ENCODE results near the gene CCNJL. TPM values are rescaled to one million over a fixed set of nuclear protein-coding genes. Genes with fewer than 3 reads are reported as not detected.
A peak's percentile ranks its signal among the peaks of the same experiment; 100 is the strongest.

CCNJL gene
- polyA plus RNA-seq, 1 donor (not counting 4 experiments of a cell fraction or from before 2014, with no cell fraction given): 1.6 TPM

GRCh38 chr5:160311491-160312133 lies 752 bp downstream of the CCNJL start:
- H3K9ac ChIP-seq (ENCODE audit: control insufficient read depth, extremely low read depth, insufficient read depth, low read length): peak overlapping the region; percentile 26
- H3K4me2 ChIP-seq (ENCODE audit: control insufficient read depth, extremely low read depth, insufficient read depth, low read depth, low read length): peak overlapping the region; percentile 86
- FAIRE-seq: no peak
- H3K27ac ChIP-seq (ENCODE audit: control insufficient read depth, insufficient read depth, low read length): no peak overlapping the region
- peaks cover 12% of the 10 kb centered on the region for H3K4me1 ChIP-seq (ENCODE audit: control insufficient read depth, extremely low read depth, insufficient read depth, low read length)
- TF ChIP-seq EZH2 (IDR thresholded peaks at IDR 0.05; ENCODE audit: low read length) (peak; percentile 70), CTCF (optimal IDR thresholded peaks at IDR 0.05 in 1 of 3, IDR thresholded peaks at IDR 0.05 in 1 of 3, conservative IDR thresholded peaks at IDR 0.05 in 1 of 3; ENCODE audit: extremely low read depth in 1 of 3, insufficient read depth in 2 of 3, low read length in 3 of 3) (peak in 1 of 3 experiments; percentile 14)
- H4K20me1 ChIP-seq (ENCODE audit: control insufficient read depth, extremely low read depth, insufficient read depth, low read length): no peaks in the 10 kb centered on the region
- peaks cover 27% of the 10 kb centered on the region for H3K27me3 ChIP-seq (ENCODE audit: control insufficient read depth, extremely low read depth, insufficient read depth, low read length)
- dilution Hi-C loops (cut with MboI; ENCODE audit: extremely low pct_ligation_motif_present, low sequenced_read_pairs): no loop called here
- no peaks in the 10 kb centered on the region for H3K9me3 ChIP-seq (ENCODE audit: control insufficient read depth, low read depth, low read length)
- no peaks in the 10 kb centered on the region for H3K79me2 ChIP-seq (ENCODE audit: control insufficient read depth, insufficient read depth, low read length)
- H3K4me3 ChIP-seq (ENCODE audit: control insufficient read depth in 2 of 3, extremely low read depth in 1 of 3, insufficient read depth in 2 of 3, low read depth in 1 of 3, low read length in 3 of 3): peak overlapping the region; percentile 52 to 72 (median 67)
- peak overlapping the region; percentile 69 for H2AFZ ChIP-seq (ENCODE audit: control insufficient read depth, low read length)
- no peaks in the 10 kb centered on the region for H3K9me1 ChIP-seq (ENCODE audit: control insufficient read depth, extremely low read depth, insufficient read depth, low read length)
- DNase-seq (ENCODE audit: low read depth, low spot score): no peak
- H3K36me3 ChIP-seq (ENCODE audit: control insufficient read depth in 2 of 2, extremely low read depth in 1 of 2, insufficient read depth in 2 of 2, low read length in 2 of 2): no peaks in the 10 kb centered on the region

- no peak overlapping the region for H3K4me3 ChIP-seq (ENCODE audit: control insufficient read depth in 2 of 3, extremely low read depth in 1 of 3, insufficient read depth in 2 of 3, low read depth in 1 of 3, low read length in 3 of 3)
- peaks cover 6% of the 10 kb centered on the region for H3K4me1 ChIP-seq (ENCODE audit: control insufficient read depth, extremely low read depth, insufficient read depth, low read length)
- no peak overlapping the region for H3K27ac ChIP-seq (ENCODE audit: control insufficient read depth, insufficient read depth, low read length)
- H3K9ac ChIP-seq (ENCODE audit: control insufficient read depth, extremely low read depth, insufficient read depth, low read length): no peak overlapping the region
- FAIRE-seq: no peak
- no peaks in the 10 kb centered on the region for H3K36me3 ChIP-seq (ENCODE audit: control insufficient read depth in 2 of 2, extremely low read depth in 1 of 2, insufficient read depth in 2 of 2, low read length in 2 of 2)
- DNase-seq (ENCODE audit: low read depth, low spot score): no peak
- H3K9me1 ChIP-seq (ENCODE audit: control insufficient read depth, extremely low read depth, insufficient read depth, low read length): no peaks in the 10 kb centered on the region
- H3K27me3 ChIP-seq (ENCODE audit: control insufficient read depth, extremely low read depth, insufficient read depth, low read length): peaks cover 27% of the 10 kb centered on the region
- H2AFZ ChIP-seq (ENCODE audit: control insufficient read depth, low read length): no peak overlapping the region
- H3K9me3 ChIP-seq (ENCODE audit: control insufficient read depth, low read depth, low read length): no peaks in the 10 kb centered on the region
- dilution Hi-C loops (cut with MboI; ENCODE audit: extremely low pct_ligation_motif_present, low sequenced_read_pairs): no loop called here
- H3K79me2 ChIP-seq (ENCODE audit: control insufficient read depth, insufficient read depth, low read length): no peaks in the 10 kb centered on the region
- TF ChIP-seq EZH2 (IDR thresholded peaks at IDR 0.05; ENCODE audit: low read length): no peak
- no peaks in the 10 kb centered on the region for H4K20me1 ChIP-seq (ENCODE audit: control insufficient read depth, extremely low read depth, insufficient read depth, low read length)
- H3K4me2 ChIP-seq (ENCODE audit: control insufficient read depth, extremely low read depth, insufficient read depth, low read depth, low read length): no peak overlapping the region
Observed at GRCh38 chr5:160310552-160311295, 1.6 kb downstream of the CCNJL start.

All from keratinocyte (primary cell).